Chondrocyte (in vitro differentiated cells): ENCODE data around the gene PPP6R1. TPM values are rescaled to one million over a fixed set of nuclear protein-coding genes. Genes with fewer than 3 reads are reported as not detected.

Source experiments
- DNase-seq: peaks from one replicate; pipeline ENCODE4 v3.0.0; 2021; ENCODE audit warnings: mixed read lengths, low spot score
- H3K27ac Mint-ChIP-seq: one replicate; pipeline ENCODE4 v1.8.0; 2021; ENCODE audit warnings: mild to moderate bottlenecking, moderate library complexity, mixed read lengths; ENCODE audit not compliant: unreplicated experiment
- H3K27me3 Mint-ChIP-seq: 2 replicates; pipeline ENCODE4 v1.8.0; 2021; ENCODE audit warnings: low read depth, mixed read lengths
- H3K36me3 Mint-ChIP-seq: 2 replicates; pipeline ENCODE4 v1.8.0; 2021; ENCODE audit warnings: low read depth, mixed read lengths
- H3K4me1 Mint-ChIP-seq: 2 replicates; pipeline ENCODE4 v1.8.0; 2021; ENCODE audit warnings: low read depth, mild to moderate bottlenecking, mixed read lengths
- H3K4me3 Mint-ChIP-seq: one replicate; pipeline ENCODE4 v1.8.0; 2021; ENCODE audit warnings: mild to moderate bottlenecking, moderate library complexity, mixed read lengths; ENCODE audit not compliant: unreplicated experiment
- H3K9me3 Mint-ChIP-seq: 2 replicates; pipeline ENCODE4 v1.8.0; 2021; ENCODE audit warnings: low read depth, mixed read lengths
- CTCF ChIP-seq: fragments of 200-600 bp; sonication (generic); IDR thresholded peaks from 2 replicates; pipeline ENCODE4 v1.5.0; 2021; ENCODE audit warnings: antibody characterized with exemption, mild to moderate bottlenecking, moderate library complexity
- total RNA-seq: library from RNA; stranded (reverse); gene quantifications from 3 replicates; pipeline ENCODE4 v1.2.1, GENCODE V29; 2021

PPP6R1 gene
- total RNA-seq, 1 donor from 2014 or later, result 49.9 TPM

DNA sequence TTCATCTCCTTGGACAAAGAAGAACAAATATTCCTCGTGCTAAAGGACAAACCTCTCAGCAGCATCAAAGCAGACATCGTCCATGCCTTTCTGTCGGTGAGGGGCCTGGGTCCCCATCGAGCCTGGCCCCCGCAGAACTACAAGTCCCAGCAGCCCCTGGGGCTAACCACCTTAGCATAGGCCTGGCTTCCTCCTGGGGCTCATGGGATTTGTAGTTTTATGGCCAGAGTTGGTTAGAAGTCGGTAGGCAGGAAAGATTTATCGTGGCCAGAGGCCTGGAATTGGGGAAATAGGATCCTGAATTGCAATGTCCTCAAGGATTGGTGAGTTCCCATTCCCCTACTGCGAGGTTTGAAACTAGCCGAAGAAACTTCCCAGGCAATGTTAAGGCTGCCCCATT lies 46.7 kb upstream of the PPP6R1 start:
- H3K27ac Mint-ChIP-seq, result no peak overlapping the region
- H3K4me3 Mint-ChIP-seq, result no peak overlapping the region
- no peak for DNase-seq
- H3K27me3 Mint-ChIP-seq, result no peaks in the 10 kb centered on the region
- H3K4me1 Mint-ChIP-seq, result peaks cover 9% of the 10 kb centered on the region
- no peaks in the 10 kb centered on the region for H3K9me3 Mint-ChIP-seq
- peaks cover 21% of the 10 kb centered on the region for H3K36me3 Mint-ChIP-seq
- no peak for TF ChIP-seq CTCF

DNA sequence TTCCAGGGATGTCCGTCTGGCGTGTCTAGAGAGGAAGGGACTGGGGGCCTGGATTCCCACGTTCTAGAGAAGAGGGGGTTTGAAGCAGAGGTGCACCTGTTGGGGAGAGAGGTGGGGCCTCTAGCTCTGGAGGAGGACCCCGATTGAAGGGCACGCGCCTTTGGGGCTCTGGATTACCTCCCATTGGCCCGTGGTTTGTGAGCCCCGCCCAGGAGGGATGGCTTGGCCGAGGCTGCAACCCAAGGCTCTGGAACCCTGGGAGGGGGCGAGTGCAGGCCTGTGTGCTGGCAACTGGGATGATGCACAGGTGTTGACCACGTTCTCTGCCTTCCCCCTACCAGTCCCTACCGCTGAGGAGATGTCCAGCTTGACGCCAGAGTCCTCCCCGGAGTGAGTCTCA lies 46.2 kb upstream of the PPP6R1 start:
- Mint-ChIP-seq H3K27ac (no peak overlapping the region), H3K9me3 (no peaks in the 10 kb centered on the region), H3K4me3 (no peak overlapping the region), H3K27me3 (no peaks in the 10 kb centered on the region), H3K4me1 (peaks cover 9% of the 10 kb centered on the region), H3K36me3 (peaks cover 20% of the 10 kb centered on the region)
- no peak for DNase-seq
- no peak for TF ChIP-seq CTCF

DNA sequence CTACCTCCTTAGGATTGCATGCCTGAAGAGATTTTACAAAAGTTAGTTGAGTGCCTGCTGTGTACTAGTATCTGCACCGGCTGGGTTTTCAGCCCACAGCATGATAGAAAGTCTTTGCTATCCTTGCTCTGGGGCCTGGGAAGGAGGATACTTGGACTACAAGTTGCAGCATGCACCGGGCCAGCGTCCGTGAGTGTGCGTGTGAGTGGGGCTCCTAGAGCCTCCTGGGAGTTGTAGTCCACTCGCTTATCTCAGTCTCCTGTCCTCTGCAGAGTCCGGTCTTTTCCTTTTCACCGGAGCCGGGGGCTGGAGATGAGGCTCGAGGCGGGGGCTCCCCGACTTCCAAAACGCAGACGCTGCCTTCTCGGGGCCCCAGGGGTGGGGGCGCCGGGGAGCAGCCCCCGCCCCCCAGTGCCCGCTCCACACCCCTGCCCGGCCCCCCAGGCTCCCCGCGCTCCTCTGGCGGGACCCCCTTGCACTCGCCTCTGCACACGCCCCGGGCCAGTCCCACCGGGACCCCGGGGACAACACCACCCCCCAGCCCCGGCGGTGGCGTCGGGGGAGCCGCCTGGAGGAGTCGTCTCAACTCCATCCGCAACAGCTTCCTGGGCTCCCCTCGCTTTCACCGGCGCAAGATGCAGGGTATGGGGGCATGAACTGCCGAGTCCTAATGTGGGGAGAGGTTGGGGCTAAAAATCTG lies 45.6 kb upstream of the PPP6R1 start:
- no peak for DNase-seq
- Mint-ChIP-seq H3K36me3 (peaks cover 21% of the 10 kb centered on the region), H3K4me3 (no peak overlapping the region), H3K9me3 (no peaks in the 10 kb centered on the region), H3K27ac (no peak overlapping the region), H3K27me3 (no peaks in the 10 kb centered on the region), H3K4me1 (peaks cover 9% of the 10 kb centered on the region)
- TF ChIP-seq CTCF, result no peak

- H3K9me3 Mint-ChIP-seq, result no peaks in the 10 kb centered on the region
- DNase-seq, result no peak
- H3K4me3 Mint-ChIP-seq, result no peak overlapping the region
- TF ChIP-seq CTCF, result no peak
- no peaks in the 10 kb centered on the region for H3K27me3 Mint-ChIP-seq
- peaks cover 19% of the 10 kb centered on the region for H3K36me3 Mint-ChIP-seq
- no peak overlapping the region for H3K27ac Mint-ChIP-seq
- peaks cover 9% of the 10 kb centered on the region for H3K4me1 Mint-ChIP-seq
Measured at GRCh38 chr19:55303477-55303876, 44.7 kb upstream of the PPP6R1 start.

DNA sequence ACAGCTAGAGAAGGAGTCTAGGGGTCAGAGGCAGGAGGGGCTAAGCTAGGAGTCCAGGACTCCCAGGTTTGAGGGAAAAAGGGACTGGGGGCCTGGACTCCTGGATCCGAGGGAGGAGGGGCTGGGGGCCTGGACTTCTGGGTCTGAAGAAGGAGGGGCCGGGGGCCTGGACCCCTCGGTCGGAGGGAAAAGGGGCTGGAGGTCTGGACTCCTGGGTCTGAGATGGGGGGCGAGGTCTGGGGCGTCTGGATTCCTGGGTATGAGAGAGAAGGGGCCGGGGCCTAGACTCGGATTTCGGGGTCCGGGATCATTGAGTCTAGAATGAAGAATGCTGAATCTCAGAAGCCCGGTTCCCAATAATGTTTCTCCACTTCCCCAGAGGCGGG lies 43.5 kb upstream of the PPP6R1 start:
- Mint-ChIP-seq H3K27ac (no peak overlapping the region), H3K27me3 (no peaks in the 10 kb centered on the region), H3K9me3 (no peaks in the 10 kb centered on the region), H3K36me3 (peaks cover 16% of the 10 kb centered on the region), H3K4me3 (no peak overlapping the region), H3K4me1 (peaks cover 9% of the 10 kb centered on the region)
- no peak for TF ChIP-seq CTCF
- no peak for DNase-seq
